Measurements from ENCODE around the gene HPCAL1.

Gene HPCAL1

DNA sequence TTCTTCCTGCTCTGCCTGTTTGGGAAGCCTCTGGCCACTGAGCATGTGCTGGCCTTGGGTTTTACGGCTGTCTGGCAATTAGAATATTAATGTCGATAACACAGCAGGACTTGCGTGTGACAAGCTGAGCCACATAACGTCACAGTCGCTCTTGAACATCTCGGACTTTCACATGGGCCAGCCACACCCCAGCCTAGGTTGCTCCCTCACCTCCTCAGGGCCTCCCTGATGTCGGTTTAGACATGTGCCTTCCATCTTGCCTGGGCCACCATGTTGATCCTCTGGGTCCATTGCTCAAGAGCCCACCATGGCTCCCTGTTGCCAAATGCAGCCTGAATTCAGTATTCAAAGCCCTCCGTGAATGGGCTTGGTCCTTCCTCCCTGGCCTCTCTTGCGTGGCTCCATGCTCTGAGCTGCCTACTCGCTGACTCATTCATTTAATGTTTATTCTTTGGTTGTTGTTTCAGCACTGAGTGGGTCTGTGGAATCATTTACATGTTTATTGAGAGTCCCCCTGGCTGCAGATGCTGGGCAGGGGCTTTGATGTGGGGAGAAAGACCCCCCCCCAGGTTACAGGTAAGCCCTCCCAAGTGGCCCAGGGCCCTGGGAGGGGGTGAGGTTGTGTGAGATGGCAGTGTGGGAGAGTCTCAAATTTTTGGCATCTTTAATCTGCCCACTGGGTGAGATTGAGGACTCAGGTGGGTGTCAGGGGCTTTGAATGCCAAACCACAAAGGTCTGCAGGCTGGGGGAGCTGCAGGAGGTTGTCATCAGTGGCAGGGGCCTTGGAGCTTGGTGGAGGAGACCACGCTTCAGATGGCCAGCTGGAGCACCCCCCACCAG is 83.4 kb downstream of the HPCAL1 start:
- no peak overlapping the region for H3K27ac ChIP-seq
- no peak for TF ChIP-seq CTCF (conservative IDR thresholded peaks at IDR 0.05)

GRCh38 chr2:10387033-10387432 is 84.3 kb downstream of the HPCAL1 start:
- no peak for TF ChIP-seq CTCF (conservative IDR thresholded peaks at IDR 0.05)
- no peak overlapping the region for H3K27ac ChIP-seq

- TF ChIP-seq CTCF (conservative IDR thresholded peaks at IDR 0.05) = no peak
- no peak overlapping the region for H3K27ac ChIP-seq
These were observed 86.4 kb downstream of the HPCAL1 start for GRCh38 chr2:10388954-10389560.

DNA sequence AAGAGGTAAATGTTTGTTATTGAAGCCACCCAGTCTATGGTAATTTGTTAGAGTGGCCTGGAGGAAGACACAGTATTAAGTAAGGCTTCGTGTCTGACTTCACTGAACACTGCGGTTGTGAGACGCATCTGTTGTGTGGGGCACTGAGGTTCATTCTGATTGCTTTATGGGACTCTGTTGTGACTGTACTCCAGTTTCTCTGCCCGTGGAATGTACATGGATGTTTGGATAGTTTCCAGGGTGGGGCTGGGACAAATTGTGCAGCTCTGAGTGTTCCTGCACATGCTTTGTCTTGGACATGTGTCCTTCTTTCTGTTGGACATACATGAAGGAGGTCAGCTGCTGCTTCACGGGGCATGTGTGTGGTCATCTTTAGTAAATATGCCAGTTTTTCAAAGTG is 86.9 kb downstream of the HPCAL1 start:
- no peak overlapping the region for H3K27ac ChIP-seq

GRCh38 chr2:10390369-10390801 is 87.7 kb downstream of the HPCAL1 start:
- no peak overlapping the region for H3K27ac ChIP-seq
- no peak for TF ChIP-seq CTCF (conservative IDR thresholded peaks at IDR 0.05)

More for the DNA sequence above, 86.9 kb downstream of the HPCAL1 start:
- TF ChIP-seq CTCF (conservative IDR thresholded peaks at IDR 0.05) = no peak

GRCh38 chr2:10392100-10392499 is 89.4 kb downstream of the HPCAL1 start:
- no peak overlapping the region for H3K27ac ChIP-seq

More at GRCh38 chr2:10392100-10392499, 89.4 kb downstream of the HPCAL1 start:
- no peak for TF ChIP-seq CTCF (conservative IDR thresholded peaks at IDR 0.05)

Data from VCaP (cell line).